ENCODE measurements around the gene PRR36.
"Not testable (repeated sequence)": the region's sequence is repeated elsewhere in the genome, so short reads cannot be mapped to it uniquely, and the experiment has no call there.

PRR36 gene

GRCh38 chr19:7898967-7899366 is 24.8 kb upstream of the PRR36 start:
- DNase-seq (ENCODE audit: low spot score), result no peak

- DNase-seq (ENCODE audit: low spot score), result no peak
Measured at GRCh38 chr19:7897292-7897691, 23.1 kb upstream of the PRR36 start.

GRCh38 chr19:7895565-7895964 is 21.4 kb upstream of the PRR36 start:
- no peak for DNase-seq (ENCODE audit: low spot score)

- DNase-seq (ENCODE audit: low spot score), result no peak
Measured at GRCh38 chr19:7894612-7895309, 20.6 kb upstream of the PRR36 start.

- not testable (repeated sequence) for DNase-seq (ENCODE audit: low spot score)
Measured at GRCh38 chr19:7893362-7894101, 19.3 kb upstream of the PRR36 start.

- DNase-seq (ENCODE audit: low spot score), result no peak
Measured at GRCh38 chr19:7888826-7889217, 14.6 kb upstream of the PRR36 start.

- DNase-seq (ENCODE audit: low spot score), result no peak
Measured at GRCh38 chr19:7888145-7888825, 14.1 kb upstream of the PRR36 start, which contains the start of gene LRRC8E. TSS of gene LRRC8E (plus strand) at chr19:7888510. CDS start at chr19:7895604, 7,094 bp downstream.

GRCh38 chr19:7887408-7888144 is 13.4 kb upstream of the PRR36 start:
- no peak for DNase-seq (ENCODE audit: low spot score)

- DNase-seq (ENCODE audit: low spot score), result no peak
Measured at GRCh38 chr19:7885818-7886217, 11.6 kb upstream of the PRR36 start.

- no peak for DNase-seq (ENCODE audit: low spot score)
Measured at GRCh38 chr19:7883796-7884570, 9.8 kb upstream of the PRR36 start.

GRCh38 chr19:7883105-7883504 is 8.9 kb upstream of the PRR36 start:
- DNase-seq (ENCODE audit: low spot score), result no peak

- DNase-seq (ENCODE audit: low spot score), result no peak
Measured at GRCh38 chr19:7881910-7882309, 7.7 kb upstream of the PRR36 start.

GRCh38 chr19:7879836-7880235 is 5.6 kb upstream of the PRR36 start:
- no peak for DNase-seq (ENCODE audit: low spot score)

- DNase-seq (ENCODE audit: low spot score), result no peak
Measured at GRCh38 chr19:7879111-7879807, 5.1 kb upstream of the PRR36 start.

GRCh38 chr19:7877249-7877836 is 3.2 kb upstream of the PRR36 start:
- DNase-seq (ENCODE audit: low spot score), result no peak

- no peak for DNase-seq (ENCODE audit: low spot score)
Measured at GRCh38 chr19:7874897-7875273, 695 bp upstream of the PRR36 start.

- DNase-seq (ENCODE audit: low spot score), result no peak
Measured at GRCh38 chr19:7873304-7874075, 700 bp downstream of the PRR36 start.

GRCh38 chr19:7872306-7873204 is 1.6 kb downstream of the PRR36 start:
- no peak for DNase-seq (ENCODE audit: low spot score)

All from kidney capillary endothelial cell (primary cell).